ENCODE measurements around the gene KDM1B.

The KDM1B gene

DNA sequence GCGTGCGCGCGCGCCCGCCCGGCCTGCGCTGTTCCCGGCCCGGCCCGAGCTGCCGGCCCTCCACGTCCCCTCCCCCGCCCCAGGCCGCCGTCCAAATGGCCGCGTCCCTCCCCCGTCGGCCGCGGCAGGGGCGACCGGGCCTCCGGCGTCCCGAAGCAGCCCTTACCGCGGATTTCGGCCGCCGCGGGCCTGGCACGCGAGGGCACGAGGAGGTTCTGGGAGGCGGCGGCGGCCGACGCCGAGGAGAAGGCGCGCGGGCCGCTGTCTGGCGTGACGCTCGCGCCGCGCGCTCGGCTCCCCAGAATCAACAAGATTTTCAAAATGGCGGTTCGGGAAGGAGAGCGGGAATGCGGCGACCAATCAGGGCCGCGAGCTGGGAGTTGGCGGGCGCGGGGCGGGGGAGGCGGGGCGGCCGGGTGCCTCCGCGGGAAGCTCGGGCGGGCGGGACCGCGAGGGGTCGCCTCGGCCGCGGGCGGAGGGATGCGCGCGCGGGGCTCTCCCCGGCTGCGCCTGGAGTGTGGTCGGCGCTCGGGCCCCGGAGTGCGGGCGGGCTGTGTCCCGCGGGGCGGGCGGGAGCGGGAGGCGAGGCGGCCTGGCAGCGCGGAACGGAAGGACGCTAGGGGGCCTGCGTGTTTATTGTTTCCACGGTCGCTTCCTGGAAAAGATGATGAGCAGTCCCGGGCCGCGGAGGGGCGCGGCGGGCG is 109.1 kb downstream of the KDM1B start, which contains the start of gene DEK:
Gene DEK, minus strand, starts transcription at position 312 of the 704 bp plus-strand sequence. CDS start 543 bp downstream, outside the sequence.
- peak; percentile 78 for DNase-seq

- DNase-seq = no peak
Observed at GRCh38 chr6:18264923-18265377, 109.7 kb downstream of the KDM1B start.

DNA sequence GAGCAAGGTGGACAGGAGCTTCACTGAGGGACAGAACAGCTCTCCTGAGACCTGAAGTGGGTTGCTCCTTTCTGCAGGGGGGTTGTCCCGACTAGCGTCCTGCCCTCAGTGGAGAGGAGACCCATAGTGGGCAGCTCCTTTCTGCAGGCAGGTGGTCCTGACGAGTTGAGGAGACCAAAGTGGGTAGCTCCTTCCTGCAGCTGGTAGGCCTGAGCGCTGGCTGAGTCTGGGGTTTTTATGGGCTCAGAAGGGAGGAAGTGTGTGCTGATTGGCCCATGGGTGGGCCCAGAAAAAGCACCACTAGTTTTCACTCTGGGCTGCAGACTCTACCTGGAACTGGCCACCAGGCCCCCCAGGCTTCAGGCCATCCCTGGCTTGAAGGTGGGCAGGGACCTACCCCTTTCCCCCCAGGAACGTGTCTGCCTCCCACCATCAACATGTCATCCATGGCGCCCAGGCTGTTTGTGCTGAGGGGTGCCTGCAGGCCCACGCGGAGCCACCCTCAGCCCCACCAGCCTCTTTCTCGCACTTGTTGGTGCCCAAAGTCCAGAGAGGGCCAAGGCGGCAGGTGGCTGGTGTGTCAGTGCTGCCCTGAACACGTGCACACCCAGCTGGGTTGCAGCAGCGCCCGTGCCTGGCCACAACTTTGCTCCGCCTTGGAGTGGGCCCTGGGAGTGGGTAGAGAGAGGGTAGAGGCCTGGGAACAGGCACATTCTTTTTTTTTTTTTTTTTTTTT is 110.7 kb downstream of the KDM1B start:
- DNase-seq = no peak

DNA sequence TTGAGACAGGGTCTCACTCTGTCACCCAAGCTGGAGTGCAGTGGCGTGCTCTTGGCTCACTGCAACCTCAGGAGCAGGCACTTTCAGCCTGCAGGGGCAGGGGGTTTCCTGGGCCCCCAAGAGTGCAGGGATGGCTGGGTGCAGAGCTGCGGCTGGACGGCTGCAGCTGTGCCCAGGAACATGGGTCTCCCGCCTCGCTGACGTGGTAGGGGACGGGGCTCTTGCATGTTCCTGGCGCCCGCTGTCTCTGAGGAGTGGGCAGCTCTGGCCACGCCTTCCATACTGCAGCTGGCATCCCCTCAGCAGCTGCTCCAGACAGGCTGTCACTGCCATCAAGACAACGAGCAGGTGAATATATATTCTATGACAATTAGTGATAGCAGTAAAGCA is 111.3 kb downstream of the KDM1B start:
- no peak for DNase-seq

GRCh38 chr6:18268066-18268465 is 112.8 kb downstream of the KDM1B start:
- no peak for DNase-seq

- no peak for DNase-seq
Observed at GRCh38 chr6:18269253-18269652, 114.0 kb downstream of the KDM1B start.

DNA sequence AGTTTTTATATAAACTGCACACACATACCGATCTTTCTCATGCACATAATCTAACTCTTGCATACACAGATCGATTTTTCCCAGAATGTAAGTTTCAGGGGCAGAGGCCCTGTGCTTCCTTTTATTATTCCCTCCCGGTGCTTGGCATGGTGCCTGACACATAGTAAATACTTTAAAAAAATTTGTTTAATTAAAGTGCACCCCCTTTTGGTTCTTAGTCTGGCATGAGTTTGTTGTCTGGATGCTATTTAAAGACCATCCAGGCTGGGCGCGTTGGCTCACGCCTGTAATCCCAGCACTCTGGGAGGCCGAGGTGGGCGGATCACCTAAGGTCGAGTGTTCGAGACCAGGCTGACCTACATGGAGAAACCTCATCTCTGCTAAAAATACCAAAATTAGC is 114.5 kb downstream of the KDM1B start:
- DNase-seq = no peak

- DNase-seq = no peak
Observed at GRCh38 chr6:18270216-18270615, 115.0 kb downstream of the KDM1B start.
